Measurements from ENCODE around the gene PALM. TPM values are rescaled to one million over a fixed set of nuclear protein-coding genes. Genes with fewer than 3 reads are reported as not detected.
A peak's percentile ranks its signal among the peaks of the same experiment; 100 is the strongest.

The PALM gene
- polyA plus RNA-seq, 2 of the 4 experiments (the other 2 are of a cell fraction) = 3.0 to 15.7 TPM

GRCh38 chr19:769616-770015 is 60.9 kb downstream of the PALM start (continued):
- TF ChIP-seq ATOH8 (CRISPR knock-in tag; IDR thresholded peaks at IDR 0.05; ENCODE audit: low read depth) = no peak

GRCh38 chr19:771332-771785 is 62.6 kb downstream of the PALM start:
- POLR2A ChIA-PET = interaction anchor here (0.7 kb wide), 1 partner anchor 18 kb away, joined by 3 read pairs; no protein-coding TSS in a partner anchor
- Histone ChIP-seq H3K4me3 (no peak overlapping the region), H3K9me3 (no peaks in the 10 kb centered on the region), H3K27ac (peak overlapping the region in 1 of 2 experiments; percentile 89; a peak in 3 of 6 replicates), H3K4me1 (peaks cover 18% of the 10 kb centered on the region), H3K4me2 (no peak overlapping the region)
- ATAC-seq = peak; percentile 48 to 63; a peak in 3 of 6 replicates
- CTCF ChIA-PET = interaction anchor here (0.8 to 3.1 kb wide), 9 partner anchors 10 to 104 kb away, joined by 3 to 18 read pairs (median 4); no protein-coding TSS in a partner anchor
- FAIRE-seq = no peak
- DNase-seq (ENCODE audit: low read depth in 1 of 2, low spot score in 1 of 2) = peak in 1 of 2 experiments; percentile 81
- 19% methylated on average over 6 of the region's 6 CpGs for WGBS (ENCODE audit: missing lambda C conversion rate)
- TF ChIP-seq RAD21 (conservative IDR thresholded peaks at IDR 0.05 in 1 of 2, IDR thresholded peaks at IDR 0.05 in 1 of 2) (peak; percentile 37 to 44; a peak in 4 of 5 replicates), CHD4 (IDR thresholded peaks at IDR 0.05; ENCODE audit: borderline replicate concordance) (no peak), RCOR1 (IDR thresholded peaks at IDR 0.05; ENCODE audit: low read depth, low read length) (no peak), ZFP36 (IDR thresholded peaks at IDR 0.05; ENCODE audit: borderline replicate concordance, partially characterized antibody) (peak; percentile 83), CBX8 (IDR thresholded peaks at IDR 0.05) (no peak), HDAC2 (IDR thresholded peaks at IDR 0.05) (no peak), RNF2 (IDR thresholded peaks at IDR 0.05; ENCODE audit: borderline replicate concordance, low read depth) (no peak), JUN (IDR thresholded peaks at IDR 0.05) (no peak), NFE2L2 (conservative IDR thresholded peaks at IDR 0.05; ENCODE audit: low read length) (no peak), HES2 (IDR thresholded peaks at IDR 0.05) (no peak), MAX (IDR thresholded peaks at IDR 0.05) (no peak), GATA3 (IDR thresholded peaks at IDR 0.05; ENCODE audit: borderline replicate concordance) (no peak), RFX5 (IDR thresholded peaks at IDR 0.05) (no peak), ZC3H11A (IDR thresholded peaks at IDR 0.05) (no peak), HOXA7 (CRISPR knock-in tag; IDR thresholded peaks at IDR 0.05) (no peak), TP53 (CRISPR knock-in tag; IDR thresholded peaks at IDR 0.05) (no peak), RARB (CRISPR knock-in tag; IDR thresholded peaks at IDR 0.05) (no peak), FOSL2 (IDR thresholded peaks at IDR 0.05) (no peak), FOSL2 (CRISPR knock-in tag; IDR thresholded peaks at IDR 0.05) (no peak), ESRRA (IDR thresholded peaks at IDR 0.05; ENCODE audit: borderline replicate concordance, low read length) (no peak), FOXS1 (CRISPR knock-in tag; IDR thresholded peaks at IDR 0.05) (no peak), REST (IDR thresholded peaks at IDR 0.05) (no peak), HOXB13 (CRISPR knock-in tag; IDR thresholded peaks at IDR 0.05; ENCODE audit: low read depth) (no peak), TFCP2L1 (CRISPR knock-in tag; IDR thresholded peaks at IDR 0.05) (no peak), EP300 (IDR thresholded peaks at IDR 0.05) (no peak), KDM5A (IDR thresholded peaks at IDR 0.05) (no peak), ATOH8 (CRISPR knock-in tag; IDR thresholded peaks at IDR 0.05; ENCODE audit: low read depth) (no peak), SMC3 (IDR thresholded peaks at IDR 0.05) (peak; percentile 48; the same call in 2 of the 3 replicates), CTCF (IDR thresholded peaks at IDR 0.05) (peak; percentile 44), EHMT2 (IDR thresholded peaks at IDR 0.05; ENCODE audit: low read depth) (no peak), PBX3 (IDR thresholded peaks at IDR 0.05) (no peak; the same call in 1 of the 2 replicates), BHLHE40 (IDR thresholded peaks at IDR 0.05; ENCODE audit: low read depth, low read length) (no peak)

Measured in A549 (cell line).